ENCODE results near the gene PTPRK.

Gene PTPRK

GRCh38 chr6:128118401-128118800 lies 402.0 kb downstream of the PTPRK start:
- no peak for DNase-seq

- no peak for DNase-seq
Observed at GRCh38 chr6:128117916-128118315, 402.5 kb downstream of the PTPRK start.

GRCh38 chr6:128114164-128114563 lies 406.2 kb downstream of the PTPRK start:
- DNase-seq, result no peak

GRCh38 chr6:128112494-128112893 lies 407.9 kb downstream of the PTPRK start:
- no peak for DNase-seq

GRCh38 chr6:128111096-128111495 lies 409.3 kb downstream of the PTPRK start:
- DNase-seq, result no peak

GRCh38 chr6:128107682-128108081 lies 412.7 kb downstream of the PTPRK start:
- no peak for DNase-seq

GRCh38 chr6:128099571-128100197 lies 420.7 kb downstream of the PTPRK start:
- DNase-seq, result no peak

- no peak for DNase-seq
Observed at GRCh38 chr6:128098000-128098581, 422.3 kb downstream of the PTPRK start.

GRCh38 chr6:128097009-128097408 lies 423.4 kb downstream of the PTPRK start:
- no peak for DNase-seq

GRCh38 chr6:128095362-128095761 lies 425.0 kb downstream of the PTPRK start:
- no peak for DNase-seq

- DNase-seq, result no peak
Observed at GRCh38 chr6:128079021-128079420, 441.4 kb downstream of the PTPRK start.

GRCh38 chr6:128078276-128078675 lies 442.1 kb downstream of the PTPRK start:
- no peak for DNase-seq

GRCh38 chr6:128076843-128077242 lies 443.6 kb downstream of the PTPRK start:
- no peak for DNase-seq

- no peak for DNase-seq
Observed at GRCh38 chr6:128074567-128074966, 445.8 kb downstream of the PTPRK start.

GRCh38 chr6:128073389-128073788 lies 447.0 kb downstream of the PTPRK start:
- no peak for DNase-seq

- DNase-seq, result no peak
Observed at GRCh38 chr6:128071212-128071611, 449.2 kb downstream of the PTPRK start.

- no peak for DNase-seq
Observed at GRCh38 chr6:128070406-128070805, 450.0 kb downstream of the PTPRK start.

GRCh38 chr6:128069188-128069587 lies 451.2 kb downstream of the PTPRK start:
- DNase-seq, result no peak

GRCh38 chr6:128068119-128068479 lies 452.3 kb downstream of the PTPRK start:
- no peak for DNase-seq

- DNase-seq, result no peak
Observed at GRCh38 chr6:128067446-128068118, 452.8 kb downstream of the PTPRK start.

GRCh38 chr6:128065072-128065471 lies 455.3 kb downstream of the PTPRK start:
- DNase-seq, result no peak

GRCh38 chr6:128064540-128064895 lies 455.9 kb downstream of the PTPRK start:
- no peak for DNase-seq

GRCh38 chr6:128063850-128064539 lies 456.4 kb downstream of the PTPRK start:
- no peak for DNase-seq

Data from CD4-positive, alpha-beta T cell treated with Interferon gamma for 1 hour (primary cell).